ENCODE measurements around the gene MFSD11.

MFSD11 gene

DNA sequence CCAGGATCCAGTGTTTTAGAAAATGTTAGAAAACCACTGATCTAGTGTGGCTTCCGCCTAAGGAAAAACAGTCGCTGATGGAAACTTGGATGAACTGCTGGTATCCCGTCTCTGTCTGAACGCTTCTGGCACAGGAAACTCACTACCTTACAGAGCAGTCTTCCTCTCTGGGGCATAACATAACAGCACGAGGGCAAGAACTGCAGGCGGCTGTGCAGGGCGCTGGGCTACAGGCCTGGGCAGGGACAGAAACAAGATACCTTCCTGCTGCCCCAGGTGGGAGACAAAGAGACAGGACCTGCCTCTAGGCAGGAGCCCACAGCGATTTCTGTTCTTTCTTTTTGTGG, 37.7 kb upstream of the MFSD11 start:
- H3K27me3 ChIP-seq (ENCODE audit: control insufficient read depth, insufficient read depth, low read length) = no peaks in the 10 kb centered on the region
- H3K4me3 ChIP-seq (ENCODE audit: low read depth, low read length) = no peak overlapping the region
- no peaks in the 10 kb centered on the region for H3K9me3 ChIP-seq (ENCODE audit: control insufficient read depth, insufficient read depth, low read length)
- H3K9ac ChIP-seq (ENCODE audit: low read depth, low read length) = no peak overlapping the region
- peaks cover 32% of the 10 kb centered on the region for H3K4me1 ChIP-seq (ENCODE audit: control insufficient read depth, insufficient read depth, low read length)
- H3K27ac ChIP-seq (ENCODE audit: low read depth, low read length) = no peak overlapping the region
- H3K36me3 ChIP-seq (ENCODE audit: control insufficient read depth, insufficient read depth, low read length) = no peaks in the 10 kb centered on the region

DNA sequence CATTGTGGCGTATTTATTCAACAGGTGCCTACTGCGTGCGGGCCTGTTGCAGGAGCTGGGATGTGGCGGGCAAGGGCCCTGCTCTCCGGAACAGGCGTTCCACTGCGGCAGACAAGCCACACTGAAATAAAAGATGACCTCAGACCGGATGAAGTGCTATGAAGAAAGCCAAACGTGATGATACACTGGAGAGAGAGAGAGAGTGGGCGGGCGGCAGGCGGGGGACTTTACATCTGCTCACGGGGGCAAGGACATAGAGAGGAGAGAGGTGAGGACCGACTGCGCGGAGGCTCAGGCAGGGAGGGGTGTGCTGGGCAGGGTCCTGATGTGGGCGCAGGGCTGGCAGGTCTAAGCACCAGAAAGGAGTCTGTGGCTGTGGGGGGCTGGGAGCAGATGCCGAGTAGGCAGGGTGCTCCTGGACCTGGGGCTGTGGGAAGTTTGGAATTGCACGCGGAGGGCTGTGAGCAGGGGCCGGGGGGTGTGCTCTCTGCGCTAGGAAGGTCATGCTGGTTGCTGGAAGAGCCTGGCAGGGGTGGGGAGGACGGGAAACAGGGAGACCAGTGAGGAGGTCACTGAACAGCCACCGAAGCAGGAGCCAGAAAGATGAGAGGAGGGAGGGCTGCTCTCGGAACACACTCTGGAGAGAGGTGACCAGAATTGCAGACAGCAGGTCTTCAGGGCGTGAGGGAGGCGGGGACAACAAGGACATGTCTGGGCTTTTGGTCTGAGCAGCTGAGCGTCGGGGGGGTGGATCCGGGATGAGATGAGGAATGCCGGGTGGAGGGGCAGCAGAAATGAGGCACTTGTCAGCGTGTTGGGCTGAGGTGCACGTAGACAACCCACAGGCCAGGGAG, 37.1 kb upstream of the MFSD11 start:
- no peaks in the 10 kb centered on the region for H3K27me3 ChIP-seq (ENCODE audit: control insufficient read depth, insufficient read depth, low read length)
- peaks cover 32% of the 10 kb centered on the region for H3K4me1 ChIP-seq (ENCODE audit: control insufficient read depth, insufficient read depth, low read length)
- H3K9me3 ChIP-seq (ENCODE audit: control insufficient read depth, insufficient read depth, low read length) = no peaks in the 10 kb centered on the region
- no peak overlapping the region for H3K4me3 ChIP-seq (ENCODE audit: low read depth, low read length)
- no peak overlapping the region for H3K9ac ChIP-seq (ENCODE audit: low read depth, low read length)
- H3K27ac ChIP-seq (ENCODE audit: low read depth, low read length) = no peak overlapping the region
- H3K36me3 ChIP-seq (ENCODE audit: control insufficient read depth, insufficient read depth, low read length) = no peaks in the 10 kb centered on the region

DNA sequence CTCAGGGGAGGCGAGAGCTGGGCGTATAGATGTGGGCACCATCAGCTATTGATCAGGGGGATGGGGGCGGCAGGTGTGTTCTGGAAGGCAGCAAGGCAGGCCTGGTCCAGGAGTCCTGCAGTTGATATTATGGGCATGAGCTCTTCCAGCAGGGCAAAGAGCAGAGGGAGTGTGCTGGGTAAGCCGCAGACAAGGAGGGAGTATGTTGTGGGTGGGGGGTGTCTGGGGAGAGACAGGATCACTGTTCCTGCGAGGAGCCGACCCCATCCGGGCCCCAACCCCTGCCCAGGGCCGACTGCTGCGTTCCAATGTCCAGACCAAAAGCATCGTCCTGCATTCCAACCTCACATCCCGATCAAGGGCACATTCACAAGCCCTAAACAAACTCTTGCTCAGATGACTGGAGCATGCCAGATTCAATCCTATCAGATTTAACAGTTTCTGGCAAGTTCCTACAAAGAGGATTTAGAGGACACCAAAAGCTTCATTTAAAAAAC, 36.4 kb upstream of the MFSD11 start:
- no peak overlapping the region for H3K9ac ChIP-seq (ENCODE audit: low read depth, low read length)
- H3K4me1 ChIP-seq (ENCODE audit: control insufficient read depth, insufficient read depth, low read length) = peaks cover 32% of the 10 kb centered on the region
- H3K27me3 ChIP-seq (ENCODE audit: control insufficient read depth, insufficient read depth, low read length) = no peaks in the 10 kb centered on the region
- H3K27ac ChIP-seq (ENCODE audit: low read depth, low read length) = no peak overlapping the region
- H3K4me3 ChIP-seq (ENCODE audit: low read depth, low read length) = no peak overlapping the region
- H3K36me3 ChIP-seq (ENCODE audit: control insufficient read depth, insufficient read depth, low read length) = no peaks in the 10 kb centered on the region
- no peaks in the 10 kb centered on the region for H3K9me3 ChIP-seq (ENCODE audit: control insufficient read depth, insufficient read depth, low read length)

DNA sequence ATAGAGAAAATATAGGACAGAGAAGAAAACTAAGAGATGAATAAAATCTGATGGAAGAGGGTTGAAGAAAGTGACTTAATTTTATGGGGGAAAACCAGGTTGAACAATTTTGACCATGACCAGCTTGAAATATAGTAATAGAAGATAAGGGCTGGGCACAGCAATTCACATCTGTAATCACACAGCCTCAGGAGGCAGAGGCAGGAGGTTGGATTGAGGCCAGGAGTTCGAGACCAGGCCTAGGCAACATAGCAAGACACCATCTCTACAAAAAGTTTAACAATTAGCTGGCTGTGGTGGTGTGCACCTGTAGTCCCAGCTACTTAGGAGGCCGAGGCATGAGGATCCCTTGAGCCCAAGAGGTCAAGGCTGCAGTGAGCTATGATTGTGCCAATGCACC, 35.8 kb upstream of the MFSD11 start:
- Histone ChIP-seq H3K27me3 (ENCODE audit: control insufficient read depth, insufficient read depth, low read length) (no peaks in the 10 kb centered on the region), H3K4me1 (ENCODE audit: control insufficient read depth, insufficient read depth, low read length) (peaks cover 30% of the 10 kb centered on the region), H3K4me3 (ENCODE audit: low read depth, low read length) (no peak overlapping the region), H3K9me3 (ENCODE audit: control insufficient read depth, insufficient read depth, low read length) (no peaks in the 10 kb centered on the region), H3K36me3 (ENCODE audit: control insufficient read depth, insufficient read depth, low read length) (no peaks in the 10 kb centered on the region), H3K9ac (ENCODE audit: low read depth, low read length) (no peak overlapping the region), H3K27ac (ENCODE audit: low read depth, low read length) (no peak overlapping the region)

DNA sequence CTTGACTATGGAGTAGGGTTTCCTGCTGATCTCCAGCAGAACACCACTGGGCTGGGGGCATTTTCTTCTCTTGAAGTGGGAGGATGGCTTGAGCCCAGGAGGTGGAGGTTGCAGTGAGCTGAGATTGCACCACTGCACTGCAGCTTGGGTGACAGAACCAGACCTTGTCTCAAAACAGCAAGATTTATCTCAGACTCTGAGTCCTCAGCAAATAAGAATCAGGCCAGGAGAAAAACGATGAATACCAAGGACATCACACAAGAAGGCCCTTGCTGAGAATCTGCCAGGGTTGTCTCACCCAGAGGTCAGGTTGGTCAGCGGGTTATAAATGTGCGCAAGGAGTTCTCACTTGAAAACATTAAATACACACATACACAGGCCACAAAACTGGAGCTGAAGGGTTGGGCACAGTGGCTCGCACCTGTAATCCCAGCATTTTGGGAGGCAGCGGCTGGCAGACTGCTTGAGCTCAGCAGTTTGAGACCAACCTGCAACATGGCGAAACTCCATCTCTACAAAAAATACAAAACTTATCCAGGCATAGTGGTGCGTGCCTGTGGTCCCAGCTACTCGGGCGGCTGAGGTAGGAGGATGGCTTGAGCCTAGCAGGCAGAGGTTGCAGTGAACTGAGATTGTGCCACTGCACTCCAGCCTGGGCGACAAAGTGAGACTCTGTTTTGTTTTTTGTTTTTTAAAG, 34.8 kb upstream of the MFSD11 start:
- H3K27me3 ChIP-seq (ENCODE audit: control insufficient read depth, insufficient read depth, low read length) = no peaks in the 10 kb centered on the region
- H3K27ac ChIP-seq (ENCODE audit: low read depth, low read length) = no peak overlapping the region
- H3K36me3 ChIP-seq (ENCODE audit: control insufficient read depth, insufficient read depth, low read length) = no peaks in the 10 kb centered on the region
- peaks cover 24% of the 10 kb centered on the region for H3K4me1 ChIP-seq (ENCODE audit: control insufficient read depth, insufficient read depth, low read length)
- no peaks in the 10 kb centered on the region for H3K9me3 ChIP-seq (ENCODE audit: control insufficient read depth, insufficient read depth, low read length)
- no peak overlapping the region for H3K9ac ChIP-seq (ENCODE audit: low read depth, low read length)
- H3K4me3 ChIP-seq (ENCODE audit: low read depth, low read length) = no peak overlapping the region

DNA sequence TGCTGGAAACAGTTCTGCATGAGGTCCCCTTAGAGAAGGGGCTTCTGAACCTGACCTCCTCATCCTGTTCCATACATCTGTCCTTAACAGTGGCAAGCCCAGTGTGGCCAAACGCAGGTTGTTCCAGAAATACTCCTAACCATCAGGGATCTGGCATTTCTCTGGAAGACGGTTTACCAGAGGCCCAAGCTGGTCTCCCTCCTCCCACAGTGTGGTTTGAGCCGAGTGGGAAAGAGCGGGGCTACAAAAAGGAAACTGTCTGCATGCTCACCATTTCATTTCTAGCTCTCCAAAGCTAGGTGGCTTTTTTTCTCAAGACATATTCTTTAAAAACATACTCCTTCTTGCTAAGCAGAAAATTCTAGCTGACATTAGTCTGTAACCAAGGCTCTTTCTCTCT, 33.1 kb upstream of the MFSD11 start:
- Histone ChIP-seq H3K9ac (ENCODE audit: low read depth, low read length) (no peak overlapping the region), H3K9me3 (ENCODE audit: control insufficient read depth, insufficient read depth, low read length) (no peaks in the 10 kb centered on the region), H3K4me3 (ENCODE audit: low read depth, low read length) (no peak overlapping the region), H3K27me3 (ENCODE audit: control insufficient read depth, insufficient read depth, low read length) (peaks cover 17% of the 10 kb centered on the region), H3K4me1 (ENCODE audit: control insufficient read depth, insufficient read depth, low read length) (peaks cover 41% of the 10 kb centered on the region), H3K27ac (ENCODE audit: low read depth, low read length) (no peak overlapping the region), H3K36me3 (ENCODE audit: control insufficient read depth, insufficient read depth, low read length) (no peaks in the 10 kb centered on the region)

DNA sequence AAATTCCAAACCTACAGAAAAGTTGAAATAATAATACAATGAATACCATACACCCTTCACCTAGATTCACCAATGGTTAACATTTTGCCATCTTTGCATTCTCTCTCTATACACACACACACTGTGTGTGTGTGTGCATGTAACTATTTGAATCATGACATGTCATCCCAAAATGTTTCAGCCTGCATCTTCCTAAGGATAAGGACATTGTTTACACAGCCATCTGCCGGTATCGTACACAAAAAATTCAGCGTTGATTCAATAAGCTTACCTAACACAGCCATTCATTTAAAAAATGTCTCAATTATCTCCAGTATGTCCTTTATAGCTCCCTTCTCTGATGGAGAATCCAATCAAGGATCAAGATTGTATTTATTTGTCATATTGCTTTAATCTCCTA, 31.1 kb upstream of the MFSD11 start:
- peaks cover 35% of the 10 kb centered on the region for H3K4me1 ChIP-seq (ENCODE audit: control insufficient read depth, insufficient read depth, low read length)
- H3K27me3 ChIP-seq (ENCODE audit: control insufficient read depth, insufficient read depth, low read length) = peaks cover 22% of the 10 kb centered on the region
- H3K9ac ChIP-seq (ENCODE audit: low read depth, low read length) = no peak overlapping the region
- no peaks in the 10 kb centered on the region for H3K9me3 ChIP-seq (ENCODE audit: control insufficient read depth, insufficient read depth, low read length)
- no peak overlapping the region for H3K27ac ChIP-seq (ENCODE audit: low read depth, low read length)
- H3K36me3 ChIP-seq (ENCODE audit: control insufficient read depth, insufficient read depth, low read length) = no peaks in the 10 kb centered on the region
- H3K4me3 ChIP-seq (ENCODE audit: low read depth, low read length) = no peak overlapping the region

DNA sequence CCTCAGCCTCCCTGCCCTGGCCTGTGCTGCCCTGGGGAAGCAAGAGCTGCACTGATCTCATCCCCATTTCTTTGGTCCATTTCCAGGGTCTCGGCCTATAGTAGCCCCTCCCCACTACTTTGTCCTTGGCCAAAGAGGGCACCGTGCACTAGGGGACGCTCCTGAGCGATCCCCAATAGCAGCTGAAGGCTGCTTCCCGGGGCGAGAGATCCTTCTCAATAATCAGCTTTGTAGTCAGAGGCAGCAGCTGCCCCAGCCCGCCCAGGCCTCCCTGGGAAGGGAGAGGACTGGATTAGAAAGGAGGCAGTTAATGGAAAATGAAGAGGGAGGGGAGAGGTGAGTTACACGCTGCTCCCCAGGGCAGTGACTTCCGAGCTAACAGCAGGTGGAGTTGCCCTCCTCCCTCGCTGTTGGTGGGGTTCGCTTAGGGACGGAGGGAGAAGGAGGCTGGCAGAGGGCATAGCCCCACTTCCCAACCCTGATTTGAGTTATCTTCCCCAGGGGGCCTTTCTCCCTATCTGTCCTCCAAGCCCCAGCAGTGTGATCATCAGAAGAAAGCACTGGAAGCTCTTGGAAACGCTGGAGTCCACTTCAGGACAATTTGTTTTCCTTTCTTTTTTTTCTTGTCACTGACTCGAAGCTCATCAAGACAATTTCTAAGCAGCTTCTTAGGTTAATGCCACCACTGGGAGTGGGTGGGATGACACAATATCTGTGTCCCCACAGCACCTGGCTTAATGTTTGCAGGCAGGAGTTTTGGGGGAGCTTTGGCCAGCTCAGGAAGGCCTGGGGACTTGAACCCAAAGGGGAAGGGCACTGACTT, 29.7 kb upstream of the MFSD11 start:
- H3K27me3 ChIP-seq (ENCODE audit: control insufficient read depth, insufficient read depth, low read length) = peaks cover 22% of the 10 kb centered on the region
- peaks cover 32% of the 10 kb centered on the region for H3K4me1 ChIP-seq (ENCODE audit: control insufficient read depth, insufficient read depth, low read length)
- H3K36me3 ChIP-seq (ENCODE audit: control insufficient read depth, insufficient read depth, low read length) = no peaks in the 10 kb centered on the region
- peak overlapping the region; percentile 13 for H3K27ac ChIP-seq (ENCODE audit: low read depth, low read length)
- H3K9ac ChIP-seq (ENCODE audit: low read depth, low read length) = no peak overlapping the region
- H3K9me3 ChIP-seq (ENCODE audit: control insufficient read depth, insufficient read depth, low read length) = no peaks in the 10 kb centered on the region
- no peak overlapping the region for H3K4me3 ChIP-seq (ENCODE audit: low read depth, low read length)

DNA sequence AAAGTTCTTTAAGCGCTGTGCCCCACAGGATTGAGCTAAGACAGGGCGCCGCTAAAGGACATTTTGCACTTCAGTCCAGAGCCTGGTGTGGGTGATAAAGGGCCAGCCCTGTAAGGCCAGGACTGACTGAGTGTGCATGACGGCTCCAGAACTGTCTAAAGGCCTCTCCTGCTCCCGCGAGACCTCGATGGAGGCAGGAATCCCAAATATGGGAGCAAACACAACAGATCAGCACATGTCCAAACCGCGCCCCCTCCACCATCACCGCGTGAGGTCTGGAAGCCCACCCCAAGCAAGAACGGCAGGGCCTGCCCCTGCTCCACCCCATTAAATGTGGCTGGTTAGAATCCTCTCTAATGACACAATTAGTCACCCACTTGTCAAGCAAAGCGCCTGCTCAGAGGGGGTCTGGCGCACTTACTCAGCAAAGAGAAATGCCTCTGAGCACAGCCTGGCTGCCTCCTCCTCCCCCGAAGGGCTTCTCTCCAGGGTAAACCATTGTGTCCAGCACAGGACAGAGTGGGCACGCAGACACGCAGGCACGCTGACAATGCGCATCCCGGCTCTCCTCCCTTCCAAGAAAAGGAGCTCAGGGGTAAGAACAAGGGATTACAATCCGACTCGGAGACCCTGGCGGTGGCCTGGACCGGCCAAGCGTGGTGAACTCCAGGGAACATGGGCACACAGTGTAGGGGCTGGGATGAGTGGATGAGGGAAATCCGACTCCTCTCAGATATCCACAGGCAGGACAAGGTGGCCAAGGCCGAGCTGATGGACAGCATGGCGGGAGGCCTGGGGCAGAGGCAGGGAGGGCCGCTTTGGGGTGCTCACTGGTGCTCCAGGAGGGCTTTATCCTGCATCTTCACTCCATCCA, 28.6 kb upstream of the MFSD11 start:
- peak overlapping the region; percentile 24 for H3K27ac ChIP-seq (ENCODE audit: low read depth, low read length)
- H3K4me1 ChIP-seq (ENCODE audit: control insufficient read depth, insufficient read depth, low read length) = peaks cover 31% of the 10 kb centered on the region
- H3K36me3 ChIP-seq (ENCODE audit: control insufficient read depth, insufficient read depth, low read length) = no peaks in the 10 kb centered on the region
- peak overlapping the region; percentile 67 for H3K4me3 ChIP-seq (ENCODE audit: low read depth, low read length)
- no peak overlapping the region for H3K9ac ChIP-seq (ENCODE audit: low read depth, low read length)
- H3K27me3 ChIP-seq (ENCODE audit: control insufficient read depth, insufficient read depth, low read length) = peaks cover 22% of the 10 kb centered on the region
- H3K9me3 ChIP-seq (ENCODE audit: control insufficient read depth, insufficient read depth, low read length) = no peaks in the 10 kb centered on the region
